ENCODE data around the gene UBE2M.
"Not testable (repeated sequence)": the region's sequence is repeated elsewhere in the genome, so short reads cannot be mapped to it uniquely, and the experiment has no call there.

UBE2M gene

DNA sequence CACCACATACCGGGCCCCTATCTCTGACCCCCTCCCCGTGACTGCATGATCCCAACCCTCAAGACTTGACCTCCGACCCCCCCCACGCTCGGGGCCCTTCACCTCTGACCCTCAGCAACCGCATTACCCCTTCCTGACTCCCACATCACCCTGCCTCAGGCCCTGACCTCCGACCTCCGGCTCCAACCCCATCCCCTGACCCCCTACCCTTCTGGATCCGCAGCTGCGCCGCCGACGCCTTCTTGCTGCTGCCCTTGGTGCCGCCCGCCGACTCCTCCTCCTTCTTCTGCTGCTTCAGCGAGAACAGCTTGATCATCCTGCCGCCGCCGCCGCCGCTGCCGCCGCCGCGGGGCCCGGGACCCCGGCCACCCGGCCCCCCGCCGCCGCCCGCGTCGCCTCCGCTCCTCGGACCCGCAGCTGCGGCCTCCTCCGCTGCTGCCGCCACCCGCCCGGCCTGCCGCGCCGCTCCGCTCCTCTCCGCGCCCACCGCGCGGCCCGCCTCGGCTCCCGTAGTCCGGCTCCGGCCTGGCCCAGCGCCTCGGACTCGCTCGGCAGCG lies at the start of gene UBE2M:
Gene UBE2M, minus strand, starts transcription at position 546 of the 557 bp plus-strand sequence. Its CDS starts 230 bp downstream, at position 316.
- peaks cover 74% of the 10 kb centered on the region for H3K4me1 Mint-ChIP-seq
- peak within 1 kb of the TSS; percentile 94 for H3K27ac Mint-ChIP-seq (ENCODE audit: low read depth)
- ATAC-seq (replicated peaks; ENCODE audit: extremely low read depth, poor library complexity, severe bottlenecking): peak; percentile 31
- no peaks in the 10 kb centered on the region for H3K27me3 Mint-ChIP-seq
- H3K4me3 Mint-ChIP-seq: peak within 1 kb of the TSS; percentile 96
- H3K9me3 Mint-ChIP-seq: no peaks in the 10 kb centered on the region
- peak in 1 of 2 donors; percentile 45 for DNase-seq (ENCODE audit: low spot score in 2 of 2)
- peaks cover 36% of the 10 kb centered on the region for H3K36me3 Mint-ChIP-seq (ENCODE audit: insufficient read depth)

DNA sequence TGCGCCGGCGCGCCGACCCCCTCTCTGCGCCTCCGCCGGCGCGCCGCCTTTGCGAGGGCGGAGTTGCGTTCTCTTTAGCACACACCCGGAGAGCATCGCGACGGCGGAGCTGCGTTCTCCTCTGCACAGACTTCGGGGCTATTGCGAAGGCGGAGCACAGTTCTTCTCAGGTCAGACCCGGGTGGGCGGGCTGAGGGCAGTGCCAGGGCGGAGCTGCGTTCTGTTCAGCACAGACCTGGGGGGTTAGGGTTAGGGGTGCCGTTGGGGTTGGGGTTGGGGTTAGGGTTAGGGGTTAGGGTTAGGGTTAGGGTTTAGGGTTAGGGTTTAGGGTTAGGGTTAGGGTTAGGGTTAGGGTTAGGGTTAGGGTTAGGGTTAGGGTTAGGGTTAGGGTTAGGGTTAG lies 48.8 kb upstream of the UBE2M start:
- not testable (repeated sequence) for H3K4me1 Mint-ChIP-seq; H3K4me3 Mint-ChIP-seq; H3K9me3 Mint-ChIP-seq; H3K27me3 Mint-ChIP-seq; H3K36me3 Mint-ChIP-seq (ENCODE audit: insufficient read depth); H3K27ac Mint-ChIP-seq (ENCODE audit: low read depth); DNase-seq (ENCODE audit: low spot score in 2 of 2); ATAC-seq (replicated peaks; ENCODE audit: extremely low read depth, poor library complexity, severe bottlenecking)

DNA sequence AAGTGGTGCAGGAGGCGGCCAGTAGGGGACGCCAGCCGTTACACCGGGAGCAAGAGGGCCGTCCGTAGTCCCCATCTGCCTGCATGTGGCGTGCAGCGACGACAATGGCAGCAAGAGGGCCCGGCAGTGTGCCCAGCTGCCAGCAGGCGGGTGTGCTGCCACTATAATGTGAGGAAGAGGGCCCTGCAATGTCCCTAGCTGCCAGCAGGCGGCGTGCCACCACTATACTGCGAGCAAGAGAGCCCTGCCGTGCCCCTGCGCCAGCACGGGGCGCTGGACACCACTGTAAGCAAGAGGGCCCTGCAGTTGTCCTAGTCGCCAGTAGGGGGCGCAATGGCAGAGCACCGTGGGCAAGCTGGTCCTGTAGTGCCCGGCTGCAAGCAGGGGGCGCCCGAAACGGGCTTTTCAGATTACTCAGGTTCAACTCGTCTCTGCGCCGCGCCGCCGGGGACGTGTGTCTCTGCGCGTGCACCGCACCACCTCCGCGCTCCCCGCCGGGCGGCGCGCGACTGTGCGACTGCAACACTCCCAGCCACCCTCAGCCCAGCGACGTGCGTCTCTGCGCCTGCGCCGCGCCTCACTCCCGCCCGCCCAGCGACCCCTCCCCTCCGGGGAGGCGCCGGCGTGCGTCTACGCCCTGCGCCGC lies 48.0 kb upstream of the UBE2M start:
- not testable (repeated sequence) for ATAC-seq (replicated peaks; ENCODE audit: extremely low read depth, poor library complexity, severe bottlenecking); H3K27ac Mint-ChIP-seq (ENCODE audit: low read depth); H3K9me3 Mint-ChIP-seq; H3K4me1 Mint-ChIP-seq; H3K27me3 Mint-ChIP-seq; H3K36me3 Mint-ChIP-seq (ENCODE audit: insufficient read depth); H3K4me3 Mint-ChIP-seq
- DNase-seq (ENCODE audit: low spot score in 2 of 2): peak in 1 of 2 donors; percentile 12

DNA sequence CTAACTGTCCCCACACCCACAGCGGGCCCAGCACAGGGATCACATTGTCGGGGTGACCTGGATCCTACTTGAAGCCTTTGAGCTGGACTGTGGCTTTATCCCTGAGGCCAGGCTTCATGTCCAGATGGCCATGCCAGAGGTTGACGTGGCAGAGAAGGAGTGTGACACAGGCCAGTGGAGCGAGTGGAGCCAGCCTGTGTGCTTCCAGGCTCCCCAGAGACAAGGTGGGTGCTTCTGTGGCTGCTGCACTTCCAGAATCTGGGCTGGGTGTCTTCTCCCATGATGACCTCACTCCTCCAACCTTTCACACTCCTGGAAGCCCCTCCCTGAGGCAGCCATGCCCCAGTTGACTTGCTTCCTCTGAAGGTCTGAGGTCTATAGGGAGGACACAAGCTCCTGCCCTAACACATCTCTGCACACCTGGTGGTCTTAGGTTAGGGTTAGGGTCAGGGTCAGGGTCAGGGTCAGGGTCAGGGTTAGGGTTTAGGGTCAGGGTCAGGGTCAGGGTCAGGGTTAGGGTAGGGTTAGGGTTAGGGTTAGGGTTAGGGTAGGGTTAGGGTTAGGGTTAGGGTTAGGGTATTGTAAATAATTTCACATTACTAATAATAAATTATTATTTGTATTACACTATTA lies 27.8 kb upstream of the UBE2M start:
- H3K27me3 Mint-ChIP-seq: no peaks in the 10 kb centered on the region
- no peak overlapping the region for H3K27ac Mint-ChIP-seq (ENCODE audit: low read depth)
- no peaks in the 10 kb centered on the region for H3K9me3 Mint-ChIP-seq
- peaks cover 6% of the 10 kb centered on the region for H3K36me3 Mint-ChIP-seq (ENCODE audit: insufficient read depth)
- ATAC-seq (replicated peaks; ENCODE audit: extremely low read depth, poor library complexity, severe bottlenecking) (no peak), DNase-seq (ENCODE audit: low spot score in 2 of 2) (no peak)
- peaks cover 8% of the 10 kb centered on the region for H3K4me1 Mint-ChIP-seq
- H3K4me3 Mint-ChIP-seq: no peak overlapping the region

DNA sequence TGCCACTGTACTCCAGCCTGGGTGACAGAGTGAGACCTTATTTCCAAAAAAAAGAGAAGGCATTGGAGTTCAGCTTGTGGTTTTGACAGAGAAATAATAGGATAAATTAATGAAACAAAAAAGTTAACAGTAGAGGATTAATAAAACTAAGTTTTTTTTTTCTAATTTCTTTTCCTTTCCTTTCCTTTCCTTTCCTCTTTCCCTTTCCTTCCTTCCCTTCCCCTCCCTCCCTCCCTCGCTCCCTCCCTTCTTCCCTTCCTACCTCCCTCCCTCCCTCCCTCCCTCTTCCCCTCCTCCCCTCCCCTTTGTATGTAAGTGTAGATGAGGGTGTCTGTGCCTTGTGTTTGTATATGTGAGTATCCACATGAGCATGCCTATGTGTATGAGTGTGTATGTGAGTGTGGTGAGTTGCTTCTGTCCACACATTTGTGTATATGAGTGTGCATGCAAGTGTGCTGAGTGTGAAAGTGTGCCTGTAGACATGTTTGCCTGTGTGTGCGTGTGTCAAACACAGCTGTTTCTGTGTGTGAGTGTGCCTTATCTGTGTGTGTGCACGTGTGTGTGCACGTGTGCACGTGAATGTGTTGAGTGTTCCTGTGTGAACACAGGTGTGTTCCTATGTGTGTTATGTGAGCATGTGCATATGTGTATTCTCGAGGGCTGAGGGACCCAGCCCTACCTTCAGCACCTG lies 27.2 kb upstream of the UBE2M start:
- ATAC-seq (replicated peaks; ENCODE audit: extremely low read depth, poor library complexity, severe bottlenecking): no peak
- H3K9me3 Mint-ChIP-seq: no peaks in the 10 kb centered on the region
- H3K4me1 Mint-ChIP-seq: peaks cover 13% of the 10 kb centered on the region
- no peak overlapping the region for H3K27ac Mint-ChIP-seq (ENCODE audit: low read depth)
- no peak overlapping the region for H3K4me3 Mint-ChIP-seq
- H3K27me3 Mint-ChIP-seq: no peaks in the 10 kb centered on the region
- peaks cover 9% of the 10 kb centered on the region for H3K36me3 Mint-ChIP-seq (ENCODE audit: insufficient read depth)
- peak in 1 of 2 donors; percentile 9 for DNase-seq (ENCODE audit: low spot score in 2 of 2)

DNA sequence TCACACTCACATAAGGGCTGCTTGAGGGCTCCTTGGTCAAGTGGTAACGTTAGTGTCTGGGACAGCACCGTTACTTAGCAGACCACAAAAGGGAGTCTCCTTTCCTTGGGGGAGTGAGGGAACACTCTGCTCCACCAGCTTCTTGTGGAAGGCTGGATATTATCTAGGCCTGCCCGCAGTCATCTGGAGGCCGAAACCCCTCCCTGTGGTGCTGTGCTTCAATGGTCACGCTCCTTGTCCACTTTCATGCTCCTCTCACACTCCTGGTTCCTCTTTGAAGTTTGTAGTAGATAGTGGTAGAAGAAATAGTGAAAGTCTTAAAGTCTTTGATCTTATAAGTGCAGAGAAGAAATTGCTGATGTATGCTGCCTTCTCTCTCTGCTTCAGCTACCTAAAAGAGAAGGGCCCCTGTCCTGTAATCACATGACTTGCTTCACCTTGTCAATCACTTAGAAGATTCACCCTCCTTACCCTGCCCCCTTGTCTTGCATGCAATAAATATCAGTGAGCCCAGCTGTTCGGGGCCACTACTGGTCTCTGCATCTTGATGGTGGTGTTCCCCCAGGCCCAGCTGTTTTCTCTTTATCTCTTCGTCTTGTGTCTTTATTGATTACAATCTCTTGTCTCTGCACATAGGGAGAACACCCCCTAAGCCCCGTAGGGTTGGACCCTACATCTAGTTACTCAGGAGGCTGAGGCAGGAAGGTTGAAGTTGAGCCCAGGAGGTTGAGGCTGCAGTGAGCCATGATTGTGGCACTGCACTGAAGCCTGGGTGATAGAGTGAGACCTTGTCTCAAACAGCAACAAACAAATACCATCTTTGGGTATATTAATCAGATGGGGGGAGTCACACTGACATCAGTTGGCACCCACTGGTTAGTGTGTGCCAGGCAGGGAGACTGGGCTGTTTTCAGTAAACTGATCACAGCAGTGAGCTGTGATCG lies 26.4 kb upstream of the UBE2M start:
- H3K9me3 Mint-ChIP-seq: no peaks in the 10 kb centered on the region
- no peak overlapping the region for H3K4me3 Mint-ChIP-seq
- DNase-seq (ENCODE audit: low spot score in 2 of 2): no peak
- H3K36me3 Mint-ChIP-seq (ENCODE audit: insufficient read depth): peaks cover 9% of the 10 kb centered on the region
- no peak for ATAC-seq (replicated peaks; ENCODE audit: extremely low read depth, poor library complexity, severe bottlenecking)
- H3K27ac Mint-ChIP-seq (ENCODE audit: low read depth): no peak overlapping the region
- peaks cover 13% of the 10 kb centered on the region for H3K4me1 Mint-ChIP-seq
- H3K27me3 Mint-ChIP-seq: no peaks in the 10 kb centered on the region

DNA sequence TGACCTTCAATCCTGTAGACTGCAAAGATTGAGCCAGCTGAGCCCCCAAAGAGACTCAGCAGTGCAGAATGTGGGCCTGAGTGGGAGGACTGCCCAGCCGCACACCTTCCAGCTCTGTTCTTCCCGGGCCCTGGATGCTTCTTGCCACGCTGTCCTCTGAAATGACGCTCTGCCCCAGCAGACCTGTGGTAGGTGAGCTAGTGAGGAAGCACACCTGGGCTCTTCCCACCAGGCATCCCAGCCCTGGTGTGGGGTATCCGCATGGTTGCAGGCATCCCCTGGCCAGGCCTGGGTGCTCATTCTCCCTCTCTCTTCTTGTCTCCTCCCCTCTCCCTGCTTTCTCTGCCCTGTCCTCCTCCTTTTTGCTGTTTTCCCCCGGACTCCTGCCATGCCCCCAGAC lies 24.6 kb upstream of the UBE2M start:
- Mint-ChIP-seq H3K27me3 (no peaks in the 10 kb centered on the region), H3K4me3 (no peak overlapping the region), H3K27ac (ENCODE audit: low read depth) (no peak overlapping the region), H3K4me1 (peaks cover 22% of the 10 kb centered on the region), H3K36me3 (ENCODE audit: insufficient read depth) (peaks cover 11% of the 10 kb centered on the region), H3K9me3 (no peaks in the 10 kb centered on the region)
- ATAC-seq (replicated peaks; ENCODE audit: extremely low read depth, poor library complexity, severe bottlenecking) (no peak), DNase-seq (ENCODE audit: low spot score in 2 of 2) (peak in 1 of 2 donors; percentile 11)

DNA sequence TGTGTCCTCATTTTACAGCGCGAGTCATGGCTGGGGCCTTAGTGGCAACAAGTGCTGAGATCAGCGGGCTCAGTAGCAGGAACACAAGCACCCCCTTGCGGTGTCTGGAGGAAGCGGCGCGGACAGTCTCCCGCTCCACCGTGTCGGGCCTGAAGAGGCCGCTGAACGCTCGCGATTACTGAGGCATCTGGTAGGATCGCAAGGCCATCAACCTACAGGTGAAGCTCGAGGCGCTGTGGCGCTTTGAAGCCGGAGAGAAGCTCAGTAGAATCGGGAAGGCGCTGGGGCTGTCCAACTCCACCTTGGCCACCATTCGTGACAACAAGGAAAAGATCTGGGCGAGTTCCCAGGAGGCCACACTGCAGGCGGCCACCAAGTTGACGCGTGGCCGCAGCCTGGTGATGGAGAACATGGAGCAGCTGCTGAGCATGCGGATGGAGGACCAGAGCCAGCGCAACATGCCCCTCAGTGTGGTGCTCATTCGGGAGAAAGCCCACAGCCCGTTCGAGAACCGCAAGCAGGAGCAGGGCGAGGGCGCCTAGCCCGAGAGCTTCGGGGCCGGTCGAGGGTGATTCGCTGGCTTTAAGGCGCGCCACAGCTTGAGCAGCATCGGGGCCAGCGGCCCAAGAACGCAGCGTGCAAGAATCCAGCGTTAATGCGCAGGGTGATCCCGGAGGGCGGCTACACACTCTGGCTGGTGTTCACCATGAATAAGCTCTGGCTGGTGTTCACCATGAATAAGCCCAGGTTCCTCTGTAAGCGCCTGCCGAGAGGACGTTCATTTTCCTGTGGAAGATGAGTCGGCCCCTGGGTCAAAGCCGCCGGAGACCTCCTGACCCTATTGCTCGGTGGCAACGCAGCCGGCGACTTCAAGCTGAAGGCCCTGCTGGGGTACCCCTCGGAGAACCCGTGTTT lies 23.1 kb upstream of the UBE2M start:
- DNase-seq (ENCODE audit: low spot score in 2 of 2) (peak; percentile 89 to 90), ATAC-seq (replicated peaks; ENCODE audit: extremely low read depth, poor library complexity, severe bottlenecking) (peak; percentile 99)
- Mint-ChIP-seq H3K27ac (ENCODE audit: low read depth) (peak overlapping the region; percentile 91), H3K9me3 (no peaks in the 10 kb centered on the region), H3K4me3 (no peak overlapping the region), H3K27me3 (no peaks in the 10 kb centered on the region), H3K4me1 (peaks cover 26% of the 10 kb centered on the region), H3K36me3 (ENCODE audit: insufficient read depth) (peaks cover 11% of the 10 kb centered on the region)

DNA sequence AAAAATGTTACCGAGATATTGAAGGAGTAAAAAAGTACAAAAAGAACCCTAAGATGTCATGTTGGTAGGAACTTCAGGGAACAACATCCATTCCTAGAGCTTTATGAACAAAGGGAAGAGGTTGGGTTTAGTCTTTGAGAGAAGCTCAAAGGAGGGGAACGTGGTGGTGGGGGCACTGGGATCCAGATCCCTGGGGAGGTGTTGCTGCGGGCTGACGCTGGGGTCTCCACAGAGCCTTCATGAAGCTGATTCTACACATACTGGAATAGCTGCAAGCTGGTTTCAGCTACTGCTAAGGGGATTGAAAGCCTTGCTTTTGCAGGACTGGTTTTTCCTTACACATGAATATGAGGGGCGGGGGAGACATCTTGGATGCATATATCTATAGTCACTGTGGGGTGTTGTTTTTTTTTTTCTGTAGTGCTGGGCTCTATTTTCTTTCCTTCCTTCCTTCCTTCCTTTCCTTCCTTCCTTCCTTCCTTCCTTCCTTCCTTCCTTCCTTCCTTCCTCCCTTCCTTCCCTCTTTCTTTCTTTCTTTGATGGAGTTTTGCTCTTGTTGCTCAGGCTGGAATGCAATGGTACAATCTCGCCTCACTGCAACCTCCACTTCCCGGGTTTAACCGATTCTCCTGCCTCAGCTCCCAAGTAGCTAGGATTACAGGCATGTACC lies 21.2 kb upstream of the UBE2M start:
- Mint-ChIP-seq H3K9me3 (no peaks in the 10 kb centered on the region), H3K36me3 (ENCODE audit: insufficient read depth) (peaks cover 18% of the 10 kb centered on the region), H3K27ac (ENCODE audit: low read depth) (no peak overlapping the region), H3K27me3 (no peaks in the 10 kb centered on the region), H3K4me3 (no peak overlapping the region), H3K4me1 (peaks cover 27% of the 10 kb centered on the region)
- no peak for ATAC-seq (replicated peaks; ENCODE audit: extremely low read depth, poor library complexity, severe bottlenecking)
- DNase-seq (ENCODE audit: low spot score in 2 of 2): no peak

DNA sequence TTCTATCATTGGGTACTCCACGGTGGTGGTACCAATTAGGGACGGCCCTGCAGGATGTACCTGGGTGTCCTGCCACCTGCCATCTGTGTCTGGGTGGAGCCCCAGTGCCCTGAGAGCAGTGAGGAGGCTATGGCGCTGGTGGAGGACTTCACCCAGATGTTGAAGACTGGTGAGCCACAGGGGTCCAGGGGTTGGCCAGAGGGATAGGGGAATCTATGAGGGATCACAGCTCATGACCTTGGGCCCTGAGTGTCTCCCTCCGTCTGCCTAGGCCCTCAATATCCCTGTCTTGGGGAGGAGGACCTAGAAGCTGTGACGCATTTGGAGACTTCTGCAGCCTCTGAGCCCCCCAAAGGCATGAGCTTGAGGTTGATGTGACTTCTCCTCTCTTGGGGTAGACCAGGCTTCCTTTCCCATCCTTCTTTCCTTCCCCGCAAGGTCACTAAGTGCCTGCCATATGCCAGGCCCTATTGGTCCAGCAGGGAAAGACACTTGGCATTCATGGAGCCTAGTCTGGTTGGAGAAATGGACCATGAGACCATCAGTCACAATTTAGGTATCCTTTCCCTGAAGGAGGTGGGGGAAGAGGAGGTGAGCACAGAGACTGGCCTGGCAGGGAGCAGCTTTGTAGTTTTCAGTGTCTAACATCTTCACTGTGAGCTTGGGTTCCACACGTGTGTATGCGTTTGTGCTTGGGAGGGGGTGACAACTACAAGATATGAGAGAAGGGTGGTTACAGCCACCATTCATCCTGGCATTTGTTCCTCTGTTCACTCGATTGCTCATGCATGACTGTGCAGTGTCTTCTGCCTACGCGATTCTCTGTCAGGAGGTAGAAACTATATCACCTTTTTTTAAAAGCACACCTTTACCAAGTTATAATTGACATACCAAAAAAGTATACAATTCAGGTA lies 19.9 kb upstream of the UBE2M start:
- H3K36me3 Mint-ChIP-seq (ENCODE audit: insufficient read depth): peaks cover 22% of the 10 kb centered on the region
- H3K9me3 Mint-ChIP-seq: no peaks in the 10 kb centered on the region
- peak overlapping the region; percentile 79 for H3K27ac Mint-ChIP-seq (ENCODE audit: low read depth)
- ATAC-seq (replicated peaks; ENCODE audit: extremely low read depth, poor library complexity, severe bottlenecking) (no peak), DNase-seq (ENCODE audit: low spot score in 2 of 2) (peak; percentile 7 to 10)
- no peak overlapping the region for H3K4me3 Mint-ChIP-seq
- H3K27me3 Mint-ChIP-seq: no peaks in the 10 kb centered on the region
- H3K4me1 Mint-ChIP-seq: peaks cover 37% of the 10 kb centered on the region

All from central memory CD8-positive, alpha-beta T cell (primary cell).